Ureter (tissue), 1 donor: ENCODE measurements around the gene LRP8. TPM values are rescaled to one million over a fixed set of nuclear protein-coding genes. Genes with fewer than 3 reads are reported as not detected.
A peak's percentile ranks its signal among the peaks of the same experiment; 100 is the strongest.

ENCODE experiments used
- DNase-seq: peaks from one replicate; pipeline ENCODE4 v3.0.0-alpha.2; 2020; ENCODE audit warnings: low spot score
- total RNA-seq: library from RNA; stranded (reverse); gene quantifications from one replicate; pipeline ENCODE4 v1.2.4, GENCODE V29; 2023
- donor health status: DM: yes; HTN: yes; CAD: no.

The LRP8 gene
- total RNA-seq, 1 donor from 2014 or later = 11.3 TPM

GRCh38 chr1:53359934-53360276 is 32.0 kb upstream of the LRP8 start:
- DNase-seq = peak; percentile 15

DNA sequence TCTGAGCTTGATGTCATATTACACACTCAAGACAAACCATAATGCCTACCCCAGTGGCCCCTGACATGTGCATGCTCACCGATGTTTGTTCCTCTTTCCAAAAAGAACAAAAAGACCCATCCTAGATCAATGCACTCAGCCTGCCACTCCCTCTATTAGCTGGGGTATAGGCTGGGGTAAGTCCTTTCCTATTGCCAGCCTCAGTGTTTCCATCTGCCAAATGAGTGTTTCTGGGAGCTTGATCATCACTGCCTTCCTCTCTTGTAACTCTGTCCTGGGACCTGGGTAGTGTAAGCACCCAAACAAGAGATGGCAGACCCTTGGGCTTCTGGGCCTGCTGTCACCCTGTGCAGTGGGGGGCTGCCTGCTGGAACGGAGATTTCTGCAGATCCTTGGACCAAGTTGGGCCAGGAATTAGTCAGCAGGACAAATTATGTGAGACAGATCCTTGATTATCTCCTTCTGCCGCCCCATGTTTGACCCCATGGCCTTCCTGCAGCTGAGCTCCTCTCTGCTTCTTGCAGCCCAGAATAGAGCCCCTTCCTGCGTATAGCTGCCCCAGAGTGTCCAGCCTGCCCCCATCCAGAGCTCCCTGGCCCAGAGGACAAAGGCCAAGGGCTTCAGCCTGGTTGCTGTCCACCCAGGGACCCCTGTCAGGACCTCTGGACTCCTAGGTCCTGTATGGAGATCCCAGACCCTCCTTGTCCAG is 31.5 kb upstream of the LRP8 start:
- peak; percentile 34 for DNase-seq

- no peak for DNase-seq
Observed at GRCh38 chr1:53356637-53357036, 28.8 kb upstream of the LRP8 start.

DNA sequence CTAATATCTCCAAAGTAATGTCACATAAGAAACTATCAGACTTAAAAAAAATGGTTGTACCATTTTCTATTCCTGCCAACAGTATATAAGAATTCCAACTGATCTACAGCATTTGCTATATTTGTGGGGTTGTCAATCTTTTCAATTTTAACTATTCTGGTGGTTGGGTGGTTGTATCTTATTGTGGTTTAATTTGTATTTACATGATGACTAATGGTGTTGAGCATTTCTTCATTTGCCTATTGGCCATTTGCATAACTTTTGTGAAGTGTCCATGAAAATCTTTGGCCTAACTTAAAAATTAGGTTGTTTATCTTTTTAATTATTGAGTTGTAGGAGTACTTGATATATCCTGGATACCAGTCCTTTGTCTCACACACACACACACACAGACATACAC is 26.2 kb upstream of the LRP8 start:
- DNase-seq = no peak

GRCh38 chr1:53352561-53352960 is 24.7 kb upstream of the LRP8 start:
- no peak for DNase-seq

DNA sequence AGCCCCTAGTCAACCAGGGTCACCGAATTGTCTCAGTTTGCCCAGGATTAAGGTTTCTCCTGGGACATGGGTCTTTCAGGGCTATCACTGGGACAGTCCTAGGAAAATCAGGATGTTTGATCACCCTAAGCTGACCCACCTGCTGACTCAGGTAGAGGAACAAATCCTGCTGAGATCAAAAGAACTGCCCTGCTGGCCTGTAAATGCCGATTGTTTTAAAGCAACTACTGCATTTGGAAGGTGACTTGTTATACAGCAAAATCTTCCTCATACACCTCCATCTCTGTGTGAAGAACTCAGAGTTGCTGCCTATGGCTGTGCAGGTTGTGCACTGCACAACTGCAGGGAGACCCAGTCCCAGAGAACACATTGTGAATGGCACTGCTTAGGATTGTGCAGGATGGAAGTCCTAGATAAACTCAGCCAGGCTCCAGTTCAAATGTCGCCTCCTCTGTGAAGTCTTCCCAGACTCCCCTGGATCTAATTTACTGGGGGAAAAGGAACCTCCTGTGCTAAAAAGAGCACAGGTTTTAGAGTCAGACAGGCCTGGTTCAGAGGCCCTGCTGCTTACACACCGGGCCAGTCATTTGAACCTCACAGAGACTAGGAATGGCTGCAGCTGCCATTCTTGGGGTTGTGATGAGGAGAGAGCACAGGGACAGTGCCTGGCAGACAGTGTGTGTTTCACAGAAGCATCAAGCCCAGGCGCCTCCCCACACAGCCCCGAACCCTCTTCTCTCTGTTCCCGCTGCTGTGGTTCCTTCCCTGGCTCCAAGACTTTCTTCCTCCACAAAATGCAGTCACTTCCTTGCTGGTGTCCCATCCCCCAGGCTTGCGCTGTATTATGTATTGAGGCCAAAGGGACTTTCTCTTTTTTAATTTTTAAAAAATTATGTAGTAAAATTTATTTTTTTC is 23.2 kb upstream of the LRP8 start:
- peak; percentile 19 for DNase-seq

GRCh38 chr1:53349968-53350852 is 22.3 kb upstream of the LRP8 start:
- DNase-seq = peak; percentile 31

DNA sequence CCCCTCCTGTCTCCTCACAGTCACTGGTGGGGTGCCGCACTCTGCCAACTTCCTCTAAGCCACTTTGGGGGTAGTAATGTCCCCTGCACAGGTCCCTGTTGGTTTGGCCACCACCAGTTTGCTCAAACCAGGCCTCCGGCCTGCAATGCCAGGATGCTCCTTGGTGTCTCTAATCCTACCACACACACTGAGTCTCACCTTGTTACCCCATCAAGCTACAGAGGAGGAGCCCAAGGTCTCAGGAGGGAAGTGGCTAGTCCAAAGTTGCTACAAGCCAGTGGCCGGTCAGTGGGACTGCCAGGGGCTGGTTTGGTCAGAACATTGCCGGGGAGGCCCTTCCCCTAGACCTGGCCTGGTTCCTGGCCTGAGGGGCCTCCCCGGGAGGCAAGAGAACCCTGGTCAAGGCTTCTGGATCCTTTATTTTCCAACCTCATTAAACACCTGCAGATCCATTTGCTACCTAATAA is 21.5 kb upstream of the LRP8 start:
- peak; percentile 20 for DNase-seq

DNA sequence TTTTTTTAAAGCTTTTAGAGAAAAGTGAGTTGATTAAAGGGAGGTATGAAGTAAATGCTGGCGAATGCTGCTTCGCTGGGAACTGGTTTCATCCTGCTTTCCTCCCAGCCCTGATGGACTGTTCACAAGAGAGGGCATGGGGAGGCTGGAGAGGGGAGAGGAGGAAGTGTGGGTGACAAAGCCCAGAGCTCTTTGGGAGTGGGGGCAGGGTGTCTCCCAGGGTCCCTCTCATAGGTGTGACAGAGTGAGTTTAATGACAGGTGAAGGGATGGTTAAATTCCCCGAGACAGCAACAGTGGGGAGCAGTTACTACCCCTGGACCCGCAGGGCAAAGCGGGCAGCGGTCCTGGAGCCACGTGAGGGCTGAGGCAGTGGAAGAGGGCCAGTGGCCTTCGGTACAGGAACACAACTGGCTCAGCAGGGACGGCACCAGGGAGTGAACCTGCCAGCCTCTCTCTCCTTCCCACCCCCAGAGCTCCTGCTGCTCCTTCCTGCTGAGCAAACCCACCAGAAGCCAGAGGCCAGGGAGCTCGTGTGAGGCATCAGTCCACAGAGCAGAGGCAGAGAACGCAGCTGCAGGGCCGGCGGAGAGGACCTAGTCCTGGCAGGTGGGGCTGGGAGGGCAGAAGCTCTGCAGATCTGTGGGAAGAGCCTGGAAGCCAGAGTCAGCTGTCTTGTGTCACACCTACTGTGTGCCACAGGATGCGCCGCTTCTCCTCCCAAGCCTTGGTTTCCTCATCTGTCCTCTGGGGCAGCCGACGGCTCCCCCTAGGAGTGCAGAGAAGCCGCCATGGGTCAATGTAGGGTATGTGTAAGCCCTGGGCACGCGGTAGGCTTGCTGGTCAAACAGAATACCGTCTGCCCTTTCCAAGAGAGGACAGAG is 20.9 kb upstream of the LRP8 start:
- peak; percentile 36 for DNase-seq

DNA sequence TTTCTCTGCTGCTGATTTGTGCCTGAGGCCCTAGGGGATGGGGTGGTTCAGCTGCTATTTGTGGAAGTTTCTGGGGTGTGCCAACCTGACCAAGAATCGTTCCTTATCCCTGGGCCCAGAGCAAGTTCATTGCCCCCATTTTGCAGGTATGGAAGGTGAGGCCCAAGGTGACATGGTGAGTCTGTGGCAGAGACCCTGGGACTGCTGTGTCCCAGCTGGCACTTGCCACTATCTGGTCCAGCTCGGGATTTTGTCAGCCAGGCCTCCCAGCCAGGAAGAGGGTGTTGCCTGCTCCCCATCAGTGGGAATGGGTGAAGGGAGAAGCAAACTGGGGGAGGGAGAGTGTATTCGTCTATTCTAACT is 18.9 kb upstream of the LRP8 start:
- peak; percentile 24 for DNase-seq

DNA sequence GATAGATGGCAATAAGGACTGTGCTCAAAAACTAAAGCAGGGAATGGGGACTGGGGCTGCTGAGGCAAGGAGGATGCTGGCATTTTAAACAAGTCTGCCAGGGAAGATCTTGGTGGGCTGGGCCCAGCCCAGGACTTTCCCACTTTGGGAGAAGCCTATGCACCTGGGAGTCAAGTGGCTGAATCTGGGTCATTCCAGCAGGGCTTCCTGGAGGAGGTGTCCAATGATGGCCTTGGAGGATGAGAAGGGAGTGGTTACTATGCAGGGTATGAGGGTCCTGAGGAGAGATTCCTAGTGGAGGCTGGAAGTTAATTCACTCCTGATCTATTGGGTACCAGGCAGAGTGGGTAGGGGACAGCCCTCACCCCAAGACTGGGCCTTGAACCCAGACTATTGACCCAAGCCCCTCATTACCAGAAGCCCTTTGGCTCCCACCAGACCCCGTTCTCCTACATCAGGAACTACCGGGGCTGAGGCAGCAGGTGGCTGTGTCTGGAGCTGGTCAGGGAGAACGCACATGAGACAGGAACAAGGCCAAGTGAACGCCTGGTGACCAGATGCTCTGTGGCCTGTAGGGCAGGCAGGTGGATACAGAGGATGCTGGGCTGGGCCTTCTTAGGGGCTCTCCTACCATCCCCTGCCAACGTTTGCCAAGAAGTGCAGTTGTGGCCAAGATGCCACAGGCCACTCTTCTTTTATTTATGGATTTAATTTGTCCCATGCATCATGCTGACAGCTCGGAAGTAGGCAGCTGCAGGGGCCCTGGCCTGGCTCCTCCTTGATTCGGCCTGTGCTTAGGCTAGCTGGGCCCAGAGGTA is 18.3 kb upstream of the LRP8 start:
- DNase-seq = peak; percentile 28

GRCh38 chr1:53344921-53345838 is 17.3 kb upstream of the LRP8 start:
- peak; percentile 29 for DNase-seq

- peak; percentile 32 for DNase-seq
Observed at GRCh38 chr1:53343831-53344668, 16.2 kb upstream of the LRP8 start.

DNA sequence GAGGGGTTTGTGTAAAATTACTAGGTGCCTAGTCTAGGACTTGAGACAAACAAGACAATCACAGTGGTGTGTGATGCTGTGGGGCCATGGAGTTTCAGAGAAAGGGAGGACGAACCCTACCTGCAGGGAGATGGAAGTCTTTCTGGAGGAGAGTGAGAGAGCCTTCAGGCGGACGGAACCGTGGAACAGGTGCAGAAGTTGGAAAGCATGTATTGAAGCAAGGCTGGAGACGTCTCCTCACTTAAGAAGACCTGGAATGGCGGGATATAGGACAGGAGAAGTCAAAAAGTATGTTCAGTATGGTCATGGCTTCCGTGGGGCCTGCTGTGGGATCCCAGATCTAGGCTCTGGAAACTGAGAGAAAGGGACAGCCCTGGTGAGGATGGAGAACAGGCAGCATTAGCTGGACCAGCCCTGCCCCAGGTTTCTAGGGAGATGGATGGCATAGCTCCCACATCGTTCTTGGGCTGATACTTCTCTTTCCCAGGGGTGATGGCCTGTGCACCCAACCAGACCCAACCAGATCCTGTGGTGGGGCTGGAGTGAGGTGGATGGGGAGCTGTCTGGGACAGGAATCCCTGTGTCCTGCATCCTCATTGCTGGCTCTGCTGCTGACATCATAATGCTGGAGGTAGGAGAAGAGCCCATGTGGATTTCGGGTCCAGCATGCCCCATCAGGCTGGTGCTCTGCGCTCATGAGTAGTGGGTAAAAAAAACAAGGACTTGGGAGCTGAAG is 15.0 kb upstream of the LRP8 start:
- DNase-seq = peak; percentile 19

DNA sequence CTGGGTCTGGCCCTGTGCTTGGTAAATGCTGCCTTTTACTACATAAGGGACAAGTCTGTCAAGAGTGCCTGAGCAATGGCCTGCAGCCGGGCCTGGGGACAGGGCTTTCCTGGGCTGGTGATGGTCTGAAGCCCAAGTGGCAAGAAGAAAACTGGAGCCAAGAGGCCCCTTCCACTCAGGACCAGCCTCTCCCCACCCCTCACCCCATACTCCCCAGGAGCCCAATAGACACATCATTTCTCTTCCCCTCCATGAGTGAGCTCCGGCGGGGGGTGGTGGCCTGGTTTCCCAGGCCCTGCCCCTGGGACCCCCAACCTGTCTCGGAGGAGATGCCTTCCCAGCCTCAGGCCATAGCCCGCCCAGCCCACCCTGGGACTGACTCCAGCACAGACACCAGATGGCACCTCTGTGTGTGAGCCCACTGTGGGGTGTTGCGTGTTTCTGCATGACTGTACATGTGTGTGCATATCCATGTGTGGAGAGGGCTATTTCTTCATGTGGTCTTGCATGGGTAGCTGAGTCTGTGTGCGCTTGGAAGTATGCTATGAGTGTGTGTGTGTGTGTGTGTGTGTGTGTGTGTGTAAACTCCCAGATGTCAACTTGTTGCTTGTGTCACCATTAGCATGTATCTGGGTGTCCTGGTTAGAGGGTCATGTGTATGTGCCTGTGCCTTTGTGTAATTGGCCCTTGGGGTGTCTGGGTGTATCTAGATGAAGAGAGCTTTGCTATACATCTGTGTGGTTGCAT is 14.3 kb upstream of the LRP8 start:
- peak; percentile 29 for DNase-seq

DNA sequence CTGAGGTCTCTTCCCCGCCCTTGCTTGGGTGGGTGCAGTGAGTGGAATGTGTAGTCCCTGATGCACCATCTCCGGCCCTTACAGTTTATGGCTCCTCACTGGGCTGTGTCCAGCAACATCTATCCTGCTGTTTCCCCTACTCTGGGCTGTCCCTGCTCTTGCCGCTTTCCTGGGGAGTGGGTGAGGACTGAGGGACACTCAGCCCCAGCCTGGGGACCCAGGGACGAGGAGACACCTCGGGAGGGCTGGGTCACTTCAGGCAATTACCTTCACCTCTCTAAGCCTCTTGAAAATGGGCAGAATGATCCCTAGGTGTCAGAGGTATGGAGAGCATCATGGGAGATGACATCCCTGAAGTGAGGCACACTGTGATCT is 13.6 kb upstream of the LRP8 start:
- peak; percentile 8 for DNase-seq
